Measurements from ENCODE around the gene RNU1-3.
"Not testable (repeated sequence)": the region's sequence is repeated elsewhere in the genome, so short reads cannot be mapped to it uniquely, and the experiment has no call there.

Gene RNU1-3

GRCh38 chr1:16666502-16667413 lies at the start of gene RNU1-3:
Gene RNU1-3, minus strand, starts transcription at chr1:16666948.
- not testable (repeated sequence) for H3K27ac ChIP-seq (ENCODE audit: low read depth, low read length); H3K9me3 ChIP-seq (ENCODE audit: control insufficient read depth in 5 of 5, low read length in 5 of 5); H3K36me3 ChIP-seq (ENCODE audit: control insufficient read depth in 5 of 5, insufficient read depth in 5 of 5, low read length in 5 of 5); H3K9ac ChIP-seq (ENCODE audit: low read length in 5 of 5); H3K4me3 ChIP-seq (ENCODE audit: low read depth in 1 of 5, low read length in 5 of 5); H3K4me1 ChIP-seq (ENCODE audit: control insufficient read depth in 5 of 5, insufficient read depth in 5 of 5, low read length in 5 of 5); H3K27me3 ChIP-seq (ENCODE audit: control insufficient read depth in 5 of 5, insufficient read depth in 4 of 5, low read length in 5 of 5)

- H3K9ac ChIP-seq (ENCODE audit: low read length in 5 of 5); H3K4me3 ChIP-seq (ENCODE audit: low read depth in 1 of 5, low read length in 5 of 5); H3K36me3 ChIP-seq (ENCODE audit: control insufficient read depth in 5 of 5, insufficient read depth in 5 of 5, low read length in 5 of 5); H3K9me3 ChIP-seq (ENCODE audit: control insufficient read depth in 5 of 5, low read length in 5 of 5); H3K27ac ChIP-seq (ENCODE audit: low read depth, low read length); H3K4me1 ChIP-seq (ENCODE audit: control insufficient read depth in 5 of 5, insufficient read depth in 5 of 5, low read length in 5 of 5): not testable (repeated sequence)
- H3K27me3 ChIP-seq (ENCODE audit: control insufficient read depth in 5 of 5, insufficient read depth in 4 of 5, low read length in 5 of 5): peaks cover 17 to 20% (median 18%) of the 10 kb centered on the region in 5 donors
Observed at GRCh38 chr1:16713480-16713879, 46.7 kb upstream of the RNU1-3 start.

DNA sequence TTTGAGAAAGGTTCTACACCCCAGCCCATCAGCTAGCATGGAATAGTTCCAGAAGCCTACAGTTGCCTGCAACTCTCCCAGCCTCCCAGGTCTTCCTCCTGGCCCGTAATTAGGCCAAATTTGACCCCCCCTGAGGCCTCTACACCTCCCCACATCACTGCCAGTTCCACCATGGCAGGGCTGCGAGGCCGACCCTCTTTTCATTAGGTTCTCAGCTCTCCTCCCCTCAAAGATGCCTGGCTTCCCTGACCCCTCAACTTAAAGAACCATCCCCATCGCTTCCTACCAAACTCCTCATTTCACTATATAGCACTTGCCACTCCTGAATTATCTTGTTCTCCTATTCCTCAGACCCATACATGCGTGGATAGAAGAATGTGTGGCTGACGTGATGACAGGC lies 46.2 kb upstream of the RNU1-3 start:
- not testable (repeated sequence) for H3K9me3 ChIP-seq (ENCODE audit: control insufficient read depth in 5 of 5, low read length in 5 of 5); H3K4me1 ChIP-seq (ENCODE audit: control insufficient read depth in 5 of 5, insufficient read depth in 5 of 5, low read length in 5 of 5); H3K27ac ChIP-seq (ENCODE audit: low read depth, low read length); H3K9ac ChIP-seq (ENCODE audit: low read length in 5 of 5); H3K4me3 ChIP-seq (ENCODE audit: low read depth in 1 of 5, low read length in 5 of 5); H3K36me3 ChIP-seq (ENCODE audit: control insufficient read depth in 5 of 5, insufficient read depth in 5 of 5, low read length in 5 of 5)
- peaks cover 13 to 16% (median 13%) of the 10 kb centered on the region in 5 donors for H3K27me3 ChIP-seq (ENCODE audit: control insufficient read depth in 5 of 5, insufficient read depth in 4 of 5, low read length in 5 of 5)

- not testable (repeated sequence) for H3K4me3 ChIP-seq (ENCODE audit: low read depth in 1 of 5, low read length in 5 of 5); H3K9me3 ChIP-seq (ENCODE audit: control insufficient read depth in 5 of 5, low read length in 5 of 5); H3K9ac ChIP-seq (ENCODE audit: low read length in 5 of 5); H3K4me1 ChIP-seq (ENCODE audit: control insufficient read depth in 5 of 5, insufficient read depth in 5 of 5, low read length in 5 of 5); H3K27ac ChIP-seq (ENCODE audit: low read depth, low read length); H3K36me3 ChIP-seq (ENCODE audit: control insufficient read depth in 5 of 5, insufficient read depth in 5 of 5, low read length in 5 of 5)
- peaks cover 9 to 12% (median 10%) of the 10 kb centered on the region in 5 donors for H3K27me3 ChIP-seq (ENCODE audit: control insufficient read depth in 5 of 5, insufficient read depth in 4 of 5, low read length in 5 of 5)
Observed at GRCh38 chr1:16712582-16712981, 45.8 kb upstream of the RNU1-3 start.

- H3K4me3 ChIP-seq (ENCODE audit: low read depth in 1 of 5, low read length in 5 of 5); H3K27me3 ChIP-seq (ENCODE audit: control insufficient read depth in 5 of 5, insufficient read depth in 4 of 5, low read length in 5 of 5); H3K27ac ChIP-seq (ENCODE audit: low read depth, low read length); H3K4me1 ChIP-seq (ENCODE audit: control insufficient read depth in 5 of 5, insufficient read depth in 5 of 5, low read length in 5 of 5); H3K9me3 ChIP-seq (ENCODE audit: control insufficient read depth in 5 of 5, low read length in 5 of 5); H3K36me3 ChIP-seq (ENCODE audit: control insufficient read depth in 5 of 5, insufficient read depth in 5 of 5, low read length in 5 of 5); H3K9ac ChIP-seq (ENCODE audit: low read length in 5 of 5): not testable (repeated sequence)
Observed at GRCh38 chr1:16712131-16712530, 45.4 kb upstream of the RNU1-3 start.

- H3K27me3 ChIP-seq (ENCODE audit: control insufficient read depth in 5 of 5, insufficient read depth in 4 of 5, low read length in 5 of 5); H3K36me3 ChIP-seq (ENCODE audit: control insufficient read depth in 5 of 5, insufficient read depth in 5 of 5, low read length in 5 of 5): not testable (repeated sequence)
Observed at GRCh38 chr1:16710618-16711017, 43.9 kb upstream of the RNU1-3 start.

GRCh38 chr1:16709659-16710087 lies 42.9 kb upstream of the RNU1-3 start:
- not testable (repeated sequence) for H3K9me3 ChIP-seq (ENCODE audit: control insufficient read depth in 5 of 5, low read length in 5 of 5); H3K27me3 ChIP-seq (ENCODE audit: control insufficient read depth in 5 of 5, insufficient read depth in 4 of 5, low read length in 5 of 5); H3K9ac ChIP-seq (ENCODE audit: low read length in 5 of 5); H3K4me3 ChIP-seq (ENCODE audit: low read depth in 1 of 5, low read length in 5 of 5); H3K4me1 ChIP-seq (ENCODE audit: control insufficient read depth in 5 of 5, insufficient read depth in 5 of 5, low read length in 5 of 5); H3K27ac ChIP-seq (ENCODE audit: low read depth, low read length); H3K36me3 ChIP-seq (ENCODE audit: control insufficient read depth in 5 of 5, insufficient read depth in 5 of 5, low read length in 5 of 5)

More at GRCh38 chr1:16710618-16711017, 43.9 kb upstream of the RNU1-3 start:
- not testable (repeated sequence) for H3K9ac ChIP-seq (ENCODE audit: low read length in 5 of 5); H3K27ac ChIP-seq (ENCODE audit: low read depth, low read length); H3K4me1 ChIP-seq (ENCODE audit: control insufficient read depth in 5 of 5, insufficient read depth in 5 of 5, low read length in 5 of 5); H3K4me3 ChIP-seq (ENCODE audit: low read depth in 1 of 5, low read length in 5 of 5); H3K9me3 ChIP-seq (ENCODE audit: control insufficient read depth in 5 of 5, low read length in 5 of 5)

DNA sequence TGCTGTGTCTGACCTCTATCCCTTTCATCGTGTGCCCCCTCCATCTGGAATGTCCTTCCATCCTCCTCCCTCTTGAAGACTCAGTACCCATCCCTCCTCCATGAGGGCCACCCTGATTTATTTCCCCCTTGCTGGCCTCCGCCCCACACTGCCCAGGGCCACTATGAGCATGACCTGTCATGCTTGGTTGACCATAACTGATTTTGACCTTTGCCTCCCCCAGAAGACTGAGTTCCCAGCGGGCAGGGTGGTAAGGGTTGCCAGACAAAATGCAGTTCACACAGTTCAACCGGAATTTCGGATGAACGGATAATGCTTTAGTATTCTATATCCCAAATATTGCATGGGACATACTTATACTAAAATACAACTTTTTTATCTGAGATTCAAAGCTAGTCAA lies 42.0 kb upstream of the RNU1-3 start:
- H3K27me3 ChIP-seq (ENCODE audit: control insufficient read depth in 5 of 5, insufficient read depth in 4 of 5, low read length in 5 of 5); H3K27ac ChIP-seq (ENCODE audit: low read depth, low read length); H3K9ac ChIP-seq (ENCODE audit: low read length in 5 of 5); H3K4me1 ChIP-seq (ENCODE audit: control insufficient read depth in 5 of 5, insufficient read depth in 5 of 5, low read length in 5 of 5); H3K4me3 ChIP-seq (ENCODE audit: low read depth in 1 of 5, low read length in 5 of 5); H3K9me3 ChIP-seq (ENCODE audit: control insufficient read depth in 5 of 5, low read length in 5 of 5); H3K36me3 ChIP-seq (ENCODE audit: control insufficient read depth in 5 of 5, insufficient read depth in 5 of 5, low read length in 5 of 5): not testable (repeated sequence)

- H3K4me1 ChIP-seq (ENCODE audit: control insufficient read depth in 5 of 5, insufficient read depth in 5 of 5, low read length in 5 of 5); H3K36me3 ChIP-seq (ENCODE audit: control insufficient read depth in 5 of 5, insufficient read depth in 5 of 5, low read length in 5 of 5); H3K9ac ChIP-seq (ENCODE audit: low read length in 5 of 5); H3K4me3 ChIP-seq (ENCODE audit: low read depth in 1 of 5, low read length in 5 of 5); H3K9me3 ChIP-seq (ENCODE audit: control insufficient read depth in 5 of 5, low read length in 5 of 5); H3K27ac ChIP-seq (ENCODE audit: low read depth, low read length); H3K27me3 ChIP-seq (ENCODE audit: control insufficient read depth in 5 of 5, insufficient read depth in 4 of 5, low read length in 5 of 5): not testable (repeated sequence)
Observed at GRCh38 chr1:16707130-16708093, 40.7 kb upstream of the RNU1-3 start.

- not testable (repeated sequence) for H3K36me3 ChIP-seq (ENCODE audit: control insufficient read depth in 5 of 5, insufficient read depth in 5 of 5, low read length in 5 of 5); H3K4me1 ChIP-seq (ENCODE audit: control insufficient read depth in 5 of 5, insufficient read depth in 5 of 5, low read length in 5 of 5); H3K9me3 ChIP-seq (ENCODE audit: control insufficient read depth in 5 of 5, low read length in 5 of 5); H3K27ac ChIP-seq (ENCODE audit: low read depth, low read length); H3K4me3 ChIP-seq (ENCODE audit: low read depth in 1 of 5, low read length in 5 of 5); H3K27me3 ChIP-seq (ENCODE audit: control insufficient read depth in 5 of 5, insufficient read depth in 4 of 5, low read length in 5 of 5); H3K9ac ChIP-seq (ENCODE audit: low read length in 5 of 5)
Observed at GRCh38 chr1:16706302-16706701, 39.6 kb upstream of the RNU1-3 start.

Data from subcutaneous abdominal adipose tissue (tissue), 5 donors.